GM12891 (cell line): Measurements from ENCODE around the gene CXCL12.

Experiments
- PAX5 ChIP-seq: IDR thresholded peaks from 2 replicates; pipeline ENCODE4 v1.6.1; 2011; ENCODE audit warnings: low read length, moderate library complexity, mild to moderate bottlenecking; ENCODE audit not compliant: insufficient read depth, severe bottlenecking
- POU2F2 ChIP-seq: IDR thresholded peaks from 2 replicates; pipeline ENCODE4 v1.6.1; 2011; ENCODE audit warnings: low read depth, mild to moderate bottlenecking, control low read depth, low read length, moderate library complexity
- SPI1 ChIP-seq: IDR thresholded peaks from 2 replicates; pipeline ENCODE4 v1.6.1; 2011; ENCODE audit warnings: low read depth, low read length, control low read depth

- TF ChIP-seq POU2F2: no peak
- TF ChIP-seq SPI1: no peak
- TF ChIP-seq PAX5: no peak
These were observed 14.1 kb downstream of the CXCL12 start for GRCh38 chr10:44370731-44371248.
